Activated CD4-positive, CD25-positive, alpha-beta regulatory T cell treated with anti-CD3 and anti-CD28 coated beads, Interleukin-2, amount 50 U/mL, for 16 hours (primary cell): ENCODE data around the gene RGS7BP.

Experiments used
- DNase-seq: peaks from one replicate; pipeline ENCODE4 v3.0.0-alpha.2; 2020; ENCODE audit warnings: low read depth, low spot score

RGS7BP gene

DNA sequence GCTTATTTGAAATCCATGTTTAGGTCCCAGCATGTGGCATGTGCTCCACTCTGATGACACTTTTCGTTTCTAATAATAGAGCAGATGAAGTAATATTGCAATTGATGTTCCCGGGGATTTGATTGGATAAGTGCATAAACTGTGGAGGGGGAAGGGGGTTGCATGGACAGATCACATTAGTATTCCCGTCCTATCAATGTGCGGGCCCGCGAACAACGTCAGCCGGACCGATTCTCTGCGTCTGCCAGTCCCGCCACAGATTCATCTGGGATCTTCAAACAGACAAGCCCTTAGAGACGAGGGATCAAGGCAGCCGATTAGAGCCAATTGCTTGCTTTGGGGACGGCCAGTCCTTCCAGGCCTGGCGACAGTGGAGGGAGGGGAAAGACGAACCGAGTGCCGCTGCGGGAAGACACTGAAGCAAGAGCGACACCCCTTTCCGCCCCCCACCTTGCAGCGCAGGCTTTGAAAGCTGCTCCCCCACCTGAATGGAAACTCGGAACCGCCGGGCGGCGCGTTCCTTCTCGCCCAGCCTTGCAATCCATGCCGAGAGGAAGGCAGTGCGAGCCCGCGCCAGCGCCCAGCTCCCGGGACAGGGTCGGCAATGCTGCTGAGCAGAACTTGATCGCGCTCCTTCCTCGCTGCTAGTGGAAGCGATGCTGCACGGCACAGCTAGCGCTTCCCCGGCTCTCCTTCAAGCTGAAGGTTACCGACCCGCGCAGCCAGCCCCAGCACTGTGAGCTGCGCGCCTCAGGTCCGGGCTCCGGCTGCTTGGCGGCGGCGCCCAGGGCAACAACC is at the start of gene RGS7BP:
Gene RGS7BP, plus strand, starts transcription at position 247 of the 798 bp plus-strand sequence. CDS start 610 bp downstream, outside the sequence.
- no peak for DNase-seq

DNA sequence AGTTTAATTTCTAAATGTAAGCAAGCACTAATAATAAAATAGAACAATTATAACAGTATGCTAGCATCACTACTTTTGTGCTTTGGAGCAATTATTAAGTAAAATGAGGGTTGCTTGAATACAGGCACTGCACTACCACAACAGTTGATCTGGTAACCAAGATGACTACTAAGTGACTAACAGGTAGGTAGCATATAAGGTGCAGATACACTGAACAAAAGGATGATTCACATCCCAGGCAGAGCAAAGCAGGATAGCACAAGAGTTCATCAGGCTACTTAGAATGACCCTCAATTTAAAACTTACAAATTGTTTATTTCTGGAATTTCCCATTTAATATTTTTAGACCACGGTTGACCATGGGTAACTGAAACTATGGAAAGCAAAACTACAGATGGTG is 48.0 kb upstream of the RGS7BP start:
- no peak for DNase-seq

DNA sequence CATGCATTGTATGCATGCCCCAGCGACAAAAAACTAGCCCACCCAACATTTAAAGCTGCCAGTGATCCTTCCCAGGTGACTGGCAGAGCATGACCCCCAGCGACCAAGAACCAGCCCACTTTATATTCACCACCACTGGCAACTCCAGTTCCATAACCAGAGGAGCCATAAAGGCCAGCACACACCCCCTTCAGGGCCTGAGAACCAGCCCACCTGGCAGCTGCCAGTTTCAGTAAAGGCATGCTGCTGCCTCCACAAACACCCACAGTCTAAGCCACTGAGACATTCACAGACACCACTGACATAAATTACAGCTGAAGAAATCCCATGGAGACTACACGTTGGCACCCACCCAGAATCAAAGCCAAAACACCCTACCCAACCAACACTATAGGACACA is 46.9 kb upstream of the RGS7BP start:
- DNase-seq = no peak

DNA sequence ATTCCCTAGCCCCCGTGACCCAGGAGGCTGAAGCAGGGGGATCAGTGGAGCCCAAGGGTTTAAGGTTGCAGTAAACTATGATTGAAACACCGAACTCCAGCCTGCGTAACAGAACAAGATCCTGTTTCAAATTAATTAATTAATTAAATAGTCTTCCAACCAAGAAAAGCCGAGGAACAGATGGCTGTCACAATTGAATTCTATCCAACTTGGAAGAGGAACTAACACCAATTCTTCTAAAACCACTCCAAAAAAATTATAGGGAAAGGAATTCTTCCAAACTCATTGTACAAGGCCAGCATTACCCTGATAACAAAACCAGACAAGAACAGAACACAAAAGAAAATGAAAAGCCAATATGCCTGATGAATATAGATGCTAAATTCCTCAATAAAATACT is 43.4 kb upstream of the RGS7BP start:
- DNase-seq = no peak

DNA sequence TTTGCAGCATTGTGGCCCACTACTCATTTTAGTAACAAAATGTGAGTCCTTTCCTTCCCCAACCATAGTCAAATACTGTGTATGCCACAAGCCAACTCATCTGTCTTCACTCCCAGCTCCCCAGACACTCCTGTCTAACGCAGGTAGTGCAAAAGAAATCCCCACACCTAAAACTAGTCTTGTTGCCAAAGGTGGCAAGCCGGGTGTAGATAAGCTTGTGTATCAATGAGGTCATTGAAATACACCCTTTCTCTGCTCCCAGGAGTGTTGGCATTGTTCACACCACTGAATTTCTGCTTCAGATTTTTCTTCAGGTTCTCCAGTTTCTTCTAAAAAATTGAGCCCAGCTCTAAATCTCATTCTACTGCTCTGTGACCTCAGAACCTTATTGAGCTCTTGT is 19.7 kb upstream of the RGS7BP start:
- DNase-seq = no peak

DNA sequence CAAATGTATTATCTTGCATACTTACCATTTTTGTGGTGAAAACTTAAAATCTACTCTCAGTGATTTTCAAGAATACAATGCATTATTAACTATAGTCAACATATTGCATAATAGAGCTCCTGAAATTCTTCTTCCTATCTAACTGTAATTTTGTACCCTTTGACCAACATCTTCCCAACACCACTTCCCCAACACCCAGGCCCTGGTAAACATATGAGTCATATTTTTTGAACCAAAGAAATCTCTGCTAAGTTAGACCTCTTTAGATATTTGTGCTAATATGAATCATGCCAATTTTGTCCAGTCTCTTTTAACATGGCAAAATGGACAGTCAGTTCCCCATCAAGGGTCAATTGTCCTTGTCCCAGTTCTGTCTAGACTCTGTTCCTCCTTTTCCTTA is 18.5 kb upstream of the RGS7BP start:
- DNase-seq = no peak

DNA sequence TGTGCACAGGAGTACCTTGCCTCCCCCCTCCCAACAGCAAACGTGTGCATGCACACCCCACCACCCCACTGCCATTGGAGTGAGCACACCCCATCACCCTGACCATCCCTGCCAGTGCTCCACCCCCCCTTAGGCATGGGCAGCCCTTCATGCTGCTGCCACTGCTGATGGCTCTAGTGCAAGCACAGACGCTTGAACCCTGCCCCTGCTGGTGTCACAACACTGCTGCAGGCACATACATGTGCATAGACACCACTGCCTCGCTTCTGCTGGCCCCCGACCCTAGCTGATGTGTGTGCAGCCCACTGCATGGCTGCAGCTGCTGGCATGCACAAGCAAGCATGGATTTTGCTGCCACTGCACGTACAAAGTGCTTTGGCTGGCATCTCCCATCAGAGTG is 16.0 kb upstream of the RGS7BP start:
- DNase-seq = no peak

DNA sequence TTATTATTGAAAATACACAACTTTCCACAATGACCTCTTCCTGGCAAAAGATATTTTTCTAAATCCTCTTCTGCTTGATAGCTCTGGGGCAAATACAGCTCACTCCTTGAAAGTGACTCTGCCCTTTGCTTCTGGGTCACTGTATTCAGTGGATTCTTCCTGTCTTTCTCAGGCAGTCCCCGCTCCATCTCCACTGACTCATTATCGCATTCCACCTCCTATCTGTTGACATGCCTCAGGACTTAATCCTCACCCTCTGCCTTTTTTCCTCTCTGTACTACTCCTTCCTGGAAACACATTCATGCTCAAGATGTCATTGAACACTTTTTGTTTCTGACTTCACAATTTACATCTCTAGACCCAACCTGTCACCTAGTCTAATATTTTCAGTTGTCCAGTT is 8.4 kb upstream of the RGS7BP start:
- no peak for DNase-seq

DNA sequence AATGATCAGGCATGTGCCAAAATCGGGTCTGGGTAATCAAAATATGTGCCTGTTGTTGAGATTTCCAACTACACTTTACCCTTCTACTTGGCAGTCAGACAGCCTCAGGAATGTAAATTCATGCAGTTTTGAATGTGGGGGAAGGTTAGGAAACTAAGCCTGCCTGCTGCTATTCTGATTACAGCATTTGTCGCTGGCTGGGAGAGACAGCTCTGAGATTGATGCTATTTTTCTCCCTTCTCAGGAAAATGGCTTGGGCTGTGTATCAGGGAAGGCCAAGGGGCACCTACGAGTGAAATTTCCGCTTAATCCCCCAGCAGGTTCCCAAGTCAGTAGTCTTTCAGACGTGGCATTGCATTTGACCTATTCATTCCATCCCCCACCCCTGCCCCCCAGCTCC is 3.6 kb upstream of the RGS7BP start:
- no peak for DNase-seq

DNA sequence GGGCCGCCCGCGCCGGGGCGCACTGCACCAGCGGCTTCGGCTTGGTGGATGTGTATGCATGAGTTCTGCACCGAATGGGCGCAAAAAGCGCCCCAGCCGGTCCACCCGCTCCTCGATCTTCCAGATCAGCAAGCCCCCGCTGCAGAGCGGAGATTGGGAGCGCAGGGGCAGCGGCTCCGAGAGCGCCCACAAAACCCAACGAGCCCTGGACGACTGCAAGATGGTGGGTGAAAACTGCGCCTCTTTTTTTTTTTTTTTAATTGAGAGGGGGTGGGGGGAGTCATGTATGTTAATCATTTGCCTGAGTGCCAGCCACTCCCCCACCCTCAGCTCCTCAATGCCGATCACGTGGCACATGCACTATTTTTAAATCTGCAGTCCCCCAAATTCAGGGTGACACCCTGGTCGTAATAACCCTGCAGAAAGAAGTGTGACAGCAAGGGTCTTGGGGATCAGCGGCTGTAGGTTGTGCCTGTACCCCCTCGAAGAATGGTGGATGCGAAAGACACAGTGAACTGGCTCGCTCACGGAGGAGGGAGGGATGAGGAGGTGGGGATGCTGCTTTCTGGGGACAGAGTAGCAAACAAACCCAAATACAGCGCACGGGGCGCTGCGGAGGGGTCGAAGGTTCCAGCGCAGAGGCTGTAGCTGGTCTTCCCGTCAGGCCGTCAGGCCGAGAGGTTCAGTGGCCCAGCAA is 900 bp downstream of the RGS7BP start:
- no peak for DNase-seq

DNA sequence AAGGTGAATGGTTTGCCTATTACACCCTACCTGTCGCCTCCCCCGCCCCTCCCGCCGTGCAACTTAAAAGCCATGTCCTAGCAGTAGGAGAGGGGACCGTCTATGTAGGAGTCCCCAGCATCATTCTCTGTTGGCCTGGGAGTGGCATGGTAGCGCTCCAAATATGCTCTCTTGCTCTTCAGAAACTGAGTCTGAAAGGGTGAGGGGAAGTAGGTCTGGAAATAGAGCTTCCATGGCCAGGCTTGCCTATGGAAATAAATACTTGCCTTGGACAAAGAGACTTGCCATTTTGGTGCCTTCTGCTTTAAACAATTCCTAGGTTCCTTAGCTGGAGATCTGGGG is 1.4 kb downstream of the RGS7BP start:
- DNase-seq = no peak

DNA sequence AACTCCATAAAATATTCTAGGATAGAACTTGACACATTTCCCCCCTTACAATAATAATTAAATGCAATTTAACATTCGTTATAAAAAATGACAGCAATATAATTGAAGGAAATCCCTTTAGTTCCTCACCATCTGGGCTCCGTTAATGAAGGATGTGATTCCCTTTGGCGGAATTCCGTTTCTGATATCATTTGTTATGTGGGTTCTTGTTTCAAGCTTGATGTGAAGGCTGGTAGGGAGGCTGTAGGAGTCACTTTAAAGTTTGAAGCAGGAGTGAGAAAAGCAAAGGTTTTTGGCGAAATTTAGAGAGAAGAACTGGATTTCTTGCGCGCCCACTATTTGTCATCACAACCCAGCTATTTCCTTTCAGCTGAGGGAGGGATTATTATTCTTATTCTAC is 4.0 kb downstream of the RGS7BP start:
- no peak for DNase-seq

DNA sequence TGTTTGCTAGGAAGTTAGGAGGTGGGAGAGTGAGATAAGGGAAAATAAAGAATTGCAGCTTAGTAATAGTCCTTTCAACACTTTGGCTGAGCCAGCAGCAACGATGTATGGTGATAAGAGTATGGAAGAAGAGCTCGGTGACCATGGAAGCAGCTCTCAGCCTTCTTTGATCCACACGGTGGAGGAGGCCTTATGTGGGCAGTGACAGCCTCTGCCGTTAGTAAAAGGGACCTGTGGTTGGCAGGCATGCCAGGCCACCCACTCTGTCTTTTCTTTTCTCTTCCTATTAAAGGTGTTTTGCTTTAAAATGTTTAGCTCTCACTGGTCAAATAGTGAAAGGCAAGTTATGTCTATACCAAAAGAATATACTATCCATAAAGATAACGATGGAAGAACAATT is 7.7 kb downstream of the RGS7BP start:
- no peak for DNase-seq

DNA sequence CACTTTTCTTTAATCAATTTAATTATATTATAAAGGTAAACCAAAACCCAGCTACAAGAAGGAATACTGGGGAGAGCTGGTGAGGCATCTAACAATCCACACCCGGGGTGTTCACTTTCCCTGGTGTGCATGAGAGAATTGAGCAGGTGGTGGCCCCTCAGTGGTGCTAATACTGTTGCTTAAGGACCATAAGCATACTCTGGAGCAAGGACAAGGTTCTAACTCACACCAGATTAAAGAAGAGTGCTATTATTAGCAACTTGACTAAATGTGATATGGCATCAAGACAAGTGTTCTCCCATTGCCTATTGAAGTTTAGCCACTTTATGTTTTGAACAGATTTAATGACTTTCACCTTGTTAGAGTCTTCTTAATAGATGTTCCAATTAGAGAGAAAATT is 8.8 kb downstream of the RGS7BP start:
- DNase-seq = no peak

DNA sequence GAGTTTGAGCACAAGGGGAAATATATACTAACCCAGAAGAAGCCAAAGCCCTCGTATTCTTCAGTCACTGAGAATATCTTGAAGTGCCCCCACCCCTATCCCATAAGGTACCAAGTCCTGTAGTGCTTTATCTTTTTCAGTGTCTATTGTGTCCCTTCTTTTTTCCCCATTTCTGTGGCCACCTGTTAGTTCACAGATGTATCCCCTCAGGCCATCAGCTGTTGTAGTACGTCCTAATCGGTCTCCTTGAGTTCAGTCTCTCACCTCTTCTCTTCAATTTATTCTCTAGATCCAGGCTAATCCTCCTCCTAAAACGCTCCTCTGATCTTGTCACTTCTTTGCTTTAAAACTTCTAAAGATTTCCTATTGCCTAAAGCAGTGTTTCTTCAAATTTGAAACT is 10.4 kb downstream of the RGS7BP start:
- DNase-seq = no peak

DNA sequence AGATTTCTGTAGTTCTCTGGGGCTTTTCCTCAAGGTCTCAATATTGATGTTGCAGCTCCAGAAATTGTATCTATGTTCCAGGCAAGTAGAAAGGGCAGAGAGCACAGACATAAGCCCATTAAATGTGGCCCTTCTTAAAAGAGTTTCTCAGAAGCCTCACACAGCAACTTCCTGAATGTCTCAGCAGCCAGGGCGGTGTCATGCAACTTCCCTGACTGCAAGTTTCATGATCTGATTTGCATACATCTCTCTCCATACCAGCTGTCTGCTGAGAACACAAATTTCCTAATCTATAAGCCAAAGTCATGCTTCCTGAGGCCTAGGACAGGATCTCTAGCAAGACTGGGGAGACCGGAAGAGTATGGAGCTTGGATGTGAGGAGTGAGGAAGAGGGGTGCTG is 13.0 kb downstream of the RGS7BP start:
- no peak for DNase-seq

DNA sequence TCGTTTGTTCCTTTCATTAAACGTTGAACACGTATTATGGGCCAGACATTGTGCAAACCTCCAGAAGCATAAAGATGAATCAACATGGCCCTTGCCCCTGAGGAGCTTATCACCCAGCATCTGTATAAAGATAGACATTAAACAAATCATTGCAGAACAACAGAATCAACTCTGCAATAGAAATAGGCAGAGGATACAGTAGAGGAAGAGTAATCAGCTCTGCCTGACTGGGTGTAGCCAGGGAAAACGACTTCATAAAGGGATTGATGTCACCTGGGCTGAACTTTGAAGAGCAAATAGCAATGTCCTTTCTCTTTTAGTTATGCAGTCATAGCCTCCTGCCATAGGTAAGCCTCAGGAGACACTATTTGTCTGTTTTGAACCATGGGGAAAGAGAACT is 13.4 kb downstream of the RGS7BP start:
- no peak for DNase-seq

DNA sequence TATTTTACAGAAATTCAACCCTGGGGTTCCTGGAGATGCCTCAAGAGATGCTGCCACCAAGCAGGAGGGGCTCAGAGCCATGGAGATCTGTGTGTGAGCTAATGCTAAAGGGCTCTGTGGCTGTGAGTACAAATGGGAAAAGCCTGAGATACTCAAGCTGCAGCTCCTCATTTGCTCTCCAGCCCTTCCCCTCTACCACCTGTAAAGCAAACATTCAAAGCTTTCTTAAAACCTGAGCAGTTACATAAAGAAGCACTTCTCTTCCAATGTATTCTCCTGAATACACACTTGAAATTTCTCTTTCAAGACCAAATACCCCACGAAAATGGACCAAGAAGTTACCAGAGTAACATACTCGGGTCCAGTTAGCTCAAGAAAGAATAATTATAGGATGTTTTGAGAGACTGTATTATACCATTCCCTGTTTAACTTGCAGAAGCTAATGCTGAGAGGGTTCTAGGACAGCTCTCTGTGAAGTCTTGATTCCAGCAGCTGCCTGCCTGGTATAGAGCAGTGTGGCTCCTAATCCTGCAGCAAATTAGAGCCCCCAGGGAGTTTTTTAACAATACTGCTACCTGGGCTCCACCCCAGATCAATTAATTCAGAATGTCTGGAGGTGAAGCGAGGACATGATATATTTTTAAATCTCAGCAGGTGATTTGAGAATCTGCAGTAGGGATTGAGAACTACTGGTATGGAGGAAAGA is 21.1 kb downstream of the RGS7BP start:
- no peak for DNase-seq

DNA sequence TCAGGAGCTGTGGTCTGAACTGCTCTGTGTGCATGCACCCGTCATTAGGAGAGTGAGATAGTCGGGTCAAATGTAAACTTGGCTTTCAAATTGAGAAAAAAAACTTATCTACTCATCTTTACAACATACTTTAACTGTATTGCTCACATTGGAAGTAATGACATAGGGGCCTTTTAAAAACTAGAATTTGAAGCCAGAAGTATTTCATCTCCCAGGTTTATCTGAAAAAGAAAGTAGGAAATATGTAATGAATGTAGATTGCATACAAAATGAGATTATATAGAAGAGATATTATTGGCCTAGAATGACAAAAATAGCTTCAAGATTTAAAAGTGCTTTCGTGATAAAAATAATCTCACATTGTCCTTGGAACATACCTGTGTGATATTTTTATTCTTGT is 24.3 kb downstream of the RGS7BP start:
- no peak for DNase-seq

DNA sequence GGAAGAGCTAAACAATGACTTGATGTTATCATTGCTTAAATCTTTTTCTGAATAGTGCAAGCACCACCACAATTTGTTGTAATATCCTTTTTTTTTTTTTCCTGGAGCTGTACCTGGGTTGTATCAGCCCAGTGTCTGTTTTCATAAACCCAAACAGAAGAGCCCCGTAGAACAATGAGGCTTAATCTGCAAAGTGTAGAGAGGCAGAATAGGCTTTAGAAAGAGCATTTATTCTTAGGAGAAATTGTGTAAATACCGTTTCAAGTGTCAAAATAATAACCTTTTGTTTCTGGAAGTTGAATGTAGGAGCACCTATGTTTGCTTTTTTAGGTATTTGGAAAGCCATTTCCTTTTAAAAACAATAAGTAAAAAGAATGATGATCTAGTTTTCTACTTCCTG is 26.4 kb downstream of the RGS7BP start:
- no peak for DNase-seq

DNA sequence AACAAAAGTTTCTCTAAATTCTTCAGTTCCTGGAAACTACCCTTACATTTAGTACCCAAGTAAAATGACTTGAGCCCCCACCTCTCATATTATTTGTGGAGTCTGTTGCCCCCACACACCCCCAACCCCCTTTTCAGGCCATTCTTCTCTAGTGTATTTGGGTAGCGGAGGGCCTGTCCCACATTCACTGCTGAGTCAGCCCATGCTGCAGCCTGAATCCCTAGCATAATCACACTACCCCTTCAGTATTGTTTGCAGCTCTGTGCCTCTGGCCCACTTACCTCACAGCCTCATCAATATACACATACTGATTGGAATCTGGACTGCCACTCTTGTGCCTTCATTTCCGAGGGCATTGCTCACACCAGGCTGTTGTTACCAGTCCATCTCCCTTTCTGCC is 26.8 kb downstream of the RGS7BP start:
- no peak for DNase-seq

DNA sequence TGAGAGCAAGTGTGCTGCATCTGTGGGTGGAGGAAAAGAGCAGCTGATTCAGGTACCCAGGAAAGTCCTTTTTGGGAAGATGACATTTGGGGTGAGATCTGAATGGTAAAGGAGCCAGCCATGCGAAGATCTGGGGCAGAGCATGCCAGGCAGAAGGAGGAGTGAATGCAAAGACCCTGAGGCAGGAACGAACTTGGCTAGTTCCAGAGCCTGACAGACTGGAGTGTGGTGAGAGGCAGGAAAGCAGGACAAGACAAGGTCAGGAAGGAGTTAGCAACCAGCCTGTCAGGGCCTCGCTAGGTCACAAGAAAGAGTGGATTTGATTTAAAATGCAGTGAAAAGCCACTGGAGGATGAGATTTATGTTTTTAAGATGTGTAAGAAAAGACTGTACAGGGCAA is 28.2 kb downstream of the RGS7BP start:
- DNase-seq = no peak

DNA sequence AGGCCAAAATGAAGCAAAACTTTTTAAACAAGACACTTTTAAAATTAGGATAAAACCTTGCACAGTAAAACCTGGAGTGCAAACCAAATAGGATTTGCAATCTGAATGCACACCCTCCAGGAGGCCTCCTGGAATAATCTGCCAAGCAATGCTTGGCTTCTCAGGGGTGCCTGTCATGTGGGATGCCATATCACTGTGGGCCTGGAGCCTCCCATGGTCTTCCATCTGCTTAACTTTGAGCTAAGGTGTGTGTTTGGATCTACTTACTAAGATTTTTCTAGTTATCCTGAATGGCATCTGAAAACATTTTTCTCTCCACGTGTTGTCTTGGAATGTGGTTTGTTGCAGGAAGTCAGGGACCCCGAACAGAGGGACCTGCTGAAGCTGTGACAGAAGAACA is 52.1 kb downstream of the RGS7BP start:
- DNase-seq = no peak
